HL-60 (cell line): ENCODE results near the gene ABCC11.

Source experiments
- CTCF ChIP-seq: IDR thresholded peaks from one replicate; pipeline ENCODE4 v1.5.1; 2011; ENCODE audit warnings: low read length, control low read depth, inconsistent platforms; ENCODE audit not compliant: insufficient read depth
- POLR2AphosphoS5 ChIP-seq: IDR thresholded peaks from 2 replicates; pipeline ENCODE4 v1.6.1; 2012; ENCODE audit warnings: low read depth
- REST ChIP-seq: IDR thresholded peaks from 2 replicates; pipeline ENCODE4 v1.6.1; 2012; ENCODE audit warnings: low read depth; ENCODE audit not compliant: insufficient replicate concordance

- TF ChIP-seq REST (no peak), CTCF (no peak), POLR2AphosphoS5 (no peak)
These were observed 86.8 kb downstream of the ABCC11 start for GRCh38 chr16:48160575-48160974.
